Sigmoid colon (tissue), 7 donors: Measurements from ENCODE around the gene PRM2. TPM values are rescaled to one million over a fixed set of nuclear protein-coding genes. Genes with fewer than 3 reads are reported as not detected.

Source experiments
- DNase-seq: peaks from one replicate; pipeline ENCODE4 v3.0.0-alpha.2; 2019
- H3K27ac ChIP-seq, 4 donors: fragments of 200-600 bp; sonication (generic); one replicate each; pipeline ENCODE4 v1.5.1; 2016 to 2019; ENCODE audit warnings: mild to moderate bottlenecking in 1 of 4
- H3K27me3 ChIP-seq, 3 donors: fragments of 200-600 bp; sonication (generic); one replicate each; pipeline ENCODE4 v1.5.1; 2019; ENCODE audit warnings: mild to moderate bottlenecking in 1 of 3
- H3K36me3 ChIP-seq, 4 donors: fragments of 200-600 bp; sonication (generic); one replicate each; pipeline ENCODE4 v1.5.1; 2016 to 2019
- H3K4me1 ChIP-seq, 4 donors: fragments of 200-600 bp; sonication (generic); one replicate each; pipeline ENCODE4 v1.5.1; 2017 to 2019
- H3K4me3 ChIP-seq, 4 donors: fragments of 200-600 bp; sonication (generic); one replicate each; pipeline ENCODE4 v1.5.1; 2017 to 2019; ENCODE audit warnings: mild to moderate bottlenecking in 2 of 4, moderate library complexity in 1 of 4
- H3K9me3 ChIP-seq, 4 donors: fragments of 200-600 bp in 3 of 4; sonication (generic) in 3 of 4; one replicate each; pipeline versions ENCODE4 v1.5.1 to v1.6.1; 2013 to 2019
- EP300 ChIP-seq, 4 donors: sonication (generic); formaldehyde crosslinking; IDR thresholded peaks; one replicate each; pipeline ENCODE4 v1.6.1; 2017; ENCODE audit warnings: antibody characterized with exemption in 4 of 4
- POLR2A ChIP-seq, 2 donors: fragments of 450-650 bp; IDR thresholded peaks; one replicate each; pipeline ENCODE4 v1.6.1; 2016; ENCODE audit warnings: antibody characterized with exemption in 2 of 2, mild to moderate bottlenecking in 2 of 2, moderate library complexity in 2 of 2
- POLR2AphosphoS5 ChIP-seq, 4 donors: sonication (generic); formaldehyde crosslinking; IDR thresholded peaks; one replicate each; pipeline ENCODE4 v1.6.1; 2017; ENCODE audit warnings: antibody characterized with exemption in 4 of 4
- WGBS, 2 donors: extraction: QIAGEN DNeasy Blood & Tissue Kit; methylation state at CpG; one replicate each; pipeline ENCODE4 v1.1.7; 2013; 5-methylcytosine and 5-hydroxymethylcytosine counted together
- intact Hi-C: fragments of 100-400 bp; cut with DNase I; formaldehyde crosslinking; loops from one replicate; pipeline ENCODE4 v1.15.1; 2023
- polyA plus RNA-seq, 3 donors: library from polyadenylated mRNA; stranded (reverse); fragments of 200-250 nt; gene quantifications; one replicate each; pipeline ENCODE4 v1.2.3, GENCODE V29; 2013
- total RNA-seq, 4 donors: library from RNA; depleted of rRNA; stranded (reverse); fragments of >200 nt; gene quantifications; one replicate each; pipeline ENCODE4 v1.1.0, GENCODE V29; 2016
- TF ChIP-seq, protein P1 (sequence below), 4 experiments: fragments of 450-650 bp in 3 of 4; fragments of 200-600 bp in 1 of 4; IDR thresholded peaks; one replicate each; pipeline ENCODE4 v1.5.1; 2016 to 2019; ENCODE audit warnings: antibody characterized with exemption in 4 of 4, mild to moderate bottlenecking in 3 of 4, moderate library complexity in 2 of 4
- donor health status: healthy with polysubstance abuse.
- donor health status: Bipolar disorder and iron deficiency.
- donor health status: healthy.

PRM2 gene
- total and polyA plus RNA-seq, 7 donors: not detected

DNA sequence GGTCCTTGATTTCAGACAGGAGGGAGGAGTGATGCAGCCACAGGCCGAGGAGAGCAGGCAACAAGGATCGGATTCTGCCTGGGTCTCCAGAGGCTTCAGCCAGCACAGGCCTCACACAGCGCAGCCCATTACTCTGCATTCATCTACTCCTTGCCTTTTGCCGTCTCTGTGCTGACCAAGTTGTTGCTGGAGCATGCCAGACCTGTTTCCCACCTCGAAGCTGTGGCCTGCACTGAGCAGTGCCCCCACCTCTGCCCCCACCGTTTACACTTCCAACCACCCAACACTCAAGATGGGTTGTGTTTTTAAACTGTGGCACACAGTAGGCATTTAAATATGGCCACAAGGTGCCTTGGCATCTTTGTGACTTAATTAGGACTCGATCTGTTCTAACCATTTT lies 1.3 kb downstream of the PRM2 start:
- 95 to 96% methylated on average over 7 of the region's 7 CpGs for WGBS, 2 donors
- Histone ChIP-seq H3K27me3 (no peaks in the 10 kb centered on the region), H3K9me3 (no peaks in the 10 kb centered on the region), H3K27ac (no peak overlapping the region), H3K4me3 (no peak overlapping the region), H3K36me3 (no peaks in the 10 kb centered on the region), H3K4me1 (peaks cover 0 to 7% (median 0%) of the 10 kb centered on the region in 4 donors)
- DNase-seq: no peak
- intact Hi-C loops: no loop called here
- no peak for TF ChIP-seq POLR2AphosphoS5 (IDR thresholded peaks at IDR 0.05)
- TF ChIP-seq, protein P1, sequence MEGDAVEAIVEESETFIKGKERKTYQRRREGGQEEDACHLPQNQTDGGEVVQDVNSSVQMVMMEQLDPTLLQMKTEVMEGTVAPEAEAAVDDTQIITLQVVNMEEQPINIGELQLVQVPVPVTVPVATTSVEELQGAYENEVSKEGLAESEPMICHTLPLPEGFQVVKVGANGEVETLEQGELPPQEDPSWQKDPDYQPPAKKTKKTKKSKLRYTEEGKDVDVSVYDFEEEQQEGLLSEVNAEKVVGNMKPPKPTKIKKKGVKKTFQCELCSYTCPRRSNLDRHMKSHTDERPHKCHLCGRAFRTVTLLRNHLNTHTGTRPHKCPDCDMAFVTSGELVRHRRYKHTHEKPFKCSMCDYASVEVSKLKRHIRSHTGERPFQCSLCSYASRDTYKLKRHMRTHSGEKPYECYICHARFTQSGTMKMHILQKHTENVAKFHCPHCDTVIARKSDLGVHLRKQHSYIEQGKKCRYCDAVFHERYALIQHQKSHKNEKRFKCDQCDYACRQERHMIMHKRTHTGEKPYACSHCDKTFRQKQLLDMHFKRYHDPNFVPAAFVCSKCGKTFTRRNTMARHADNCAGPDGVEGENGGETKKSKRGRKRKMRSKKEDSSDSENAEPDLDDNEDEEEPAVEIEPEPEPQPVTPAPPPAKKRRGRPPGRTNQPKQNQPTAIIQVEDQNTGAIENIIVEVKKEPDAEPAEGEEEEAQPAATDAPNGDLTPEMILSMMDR (IDR thresholded peaks at IDR 0.05): no peak
- TF ChIP-seq POLR2A (IDR thresholded peaks at IDR 0.05): no peak
- no peak for TF ChIP-seq EP300 (IDR thresholded peaks at IDR 0.05)

DNA sequence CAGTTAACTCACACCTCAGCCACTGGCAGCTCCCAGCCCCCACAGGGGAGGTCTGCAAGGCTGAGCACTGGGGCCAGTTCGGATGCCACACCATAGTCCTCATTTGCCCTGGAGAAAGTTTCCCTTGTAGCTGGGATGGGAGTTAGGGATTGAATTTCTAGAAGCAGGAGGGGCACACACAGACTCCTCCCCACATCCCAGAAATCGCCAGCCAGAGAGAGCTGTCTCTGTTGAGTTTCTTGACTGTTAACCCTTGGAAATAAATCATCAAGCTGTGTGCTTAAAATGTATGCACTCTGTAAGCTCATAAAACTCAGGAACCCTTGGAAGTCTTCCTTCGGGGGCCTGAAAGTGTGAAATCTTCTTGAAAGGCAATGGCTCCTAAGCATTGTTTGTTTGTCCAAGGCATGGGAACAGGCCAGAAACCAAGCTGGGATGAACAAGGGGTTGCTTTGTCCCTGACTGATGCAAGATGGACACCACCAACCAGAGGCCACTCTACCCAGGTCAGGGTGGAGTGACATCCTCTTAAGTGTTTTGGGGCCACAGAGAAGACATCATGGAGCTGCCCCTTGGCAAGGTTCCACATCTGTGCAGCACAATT lies 2.5 kb downstream of the PRM2 start:
- Histone ChIP-seq H3K9me3 (no peaks in the 10 kb centered on the region), H3K4me3 (no peak overlapping the region), H3K36me3 (no peaks in the 10 kb centered on the region), H3K4me1 (peaks cover 0 to 7% (median 0%) of the 10 kb centered on the region in 4 donors), H3K27me3 (no peaks in the 10 kb centered on the region), H3K27ac (no peak overlapping the region)
- WGBS, 2 donors: 59 to 74% methylated on average over 3 of the region's 3 CpGs
- TF ChIP-seq POLR2AphosphoS5 (IDR thresholded peaks at IDR 0.05) (no peak), POLR2A (IDR thresholded peaks at IDR 0.05) (no peak), EP300 (IDR thresholded peaks at IDR 0.05) (no peak)
- TF ChIP-seq, protein P1 (IDR thresholded peaks at IDR 0.05): no peak
- no peak for DNase-seq
- intact Hi-C loops: no loop called here

DNA sequence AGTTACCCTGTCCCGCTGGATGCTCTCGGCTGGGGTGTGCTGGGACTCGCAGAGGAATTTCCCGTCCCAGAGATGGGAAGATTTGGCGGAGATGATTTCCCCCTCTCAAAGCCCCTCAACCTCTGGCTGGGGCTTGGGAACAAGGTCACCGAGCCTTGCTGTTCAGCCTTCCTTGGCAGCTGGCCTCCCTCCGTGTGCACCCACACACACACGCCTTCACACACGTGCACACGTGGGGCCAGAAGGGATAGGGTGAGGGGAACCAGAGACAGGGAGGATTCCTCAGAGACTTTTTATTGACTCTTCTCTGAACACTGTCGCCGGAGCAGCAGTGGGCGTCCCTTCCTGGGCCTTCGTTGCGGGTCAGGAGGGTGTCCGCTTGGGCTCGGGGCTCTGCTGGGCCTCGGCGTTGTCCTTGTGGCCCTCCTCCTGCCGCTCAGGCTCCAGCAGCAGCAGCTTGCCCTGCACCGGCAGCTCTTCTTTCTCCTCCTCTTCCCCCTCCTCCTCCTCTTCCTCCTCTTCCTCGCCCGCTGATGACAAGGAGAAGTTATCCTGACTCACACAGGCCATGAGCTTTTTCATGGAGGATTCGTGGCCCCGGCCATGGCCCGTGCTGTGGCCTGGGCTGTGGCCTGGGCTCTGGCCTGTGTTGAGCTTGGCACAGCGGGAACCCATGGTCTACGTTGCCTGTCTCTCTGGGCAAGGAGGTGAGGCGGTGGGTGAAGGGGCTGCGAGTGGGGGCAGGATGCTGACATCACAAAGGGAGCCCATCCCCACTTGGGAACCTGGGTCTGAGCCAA lies 3.2 kb downstream of the PRM2 start, which contains the start of gene PRM3:
Gene PRM3 (minus strand): TSS at position 709 of the 800 bp plus-strand sequence. CDS start 34 bp downstream, at position 675.
- H3K27me3 ChIP-seq: no peaks in the 10 kb centered on the region
- intact Hi-C loops: no loop called here
- DNase-seq: no peak
- no peaks in the 10 kb centered on the region for H3K36me3 ChIP-seq
- TF ChIP-seq EP300 (IDR thresholded peaks at IDR 0.05) (no peak), POLR2A (IDR thresholded peaks at IDR 0.05) (no peak), POLR2AphosphoS5 (IDR thresholded peaks at IDR 0.05) (no peak)
- TF ChIP-seq, protein P1 (IDR thresholded peaks at IDR 0.05): no peak
- H3K4me1 ChIP-seq: peaks cover 0 to 7% (median 0%) of the 10 kb centered on the region in 4 donors
- H3K4me3 ChIP-seq: no peak within 1 kb of the TSS
- WGBS, 2 donors: 88 to 89% methylated on average over 30 of the region's 30 CpGs
- H3K9me3 ChIP-seq: no peaks in the 10 kb centered on the region
- no peak within 1 kb of the TSS for H3K27ac ChIP-seq

DNA sequence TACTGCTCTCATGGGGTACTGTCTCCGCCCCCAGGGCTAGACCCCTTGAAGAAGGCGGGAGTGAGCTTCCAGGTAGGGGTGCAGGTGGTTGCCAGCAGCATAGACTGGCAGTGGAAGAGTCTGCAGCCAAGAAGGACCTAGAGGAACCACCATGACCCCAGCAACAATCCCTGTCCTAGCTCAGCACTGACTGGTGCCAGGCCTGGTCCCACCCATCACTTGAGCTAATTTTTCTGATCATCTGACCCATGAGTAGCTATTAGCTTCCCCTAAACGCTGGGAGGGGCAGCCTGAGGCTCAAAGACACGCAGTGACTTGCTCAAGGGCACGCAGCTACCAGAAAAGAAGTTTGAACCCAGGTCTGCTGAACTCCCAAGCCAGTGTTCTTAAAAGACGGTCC lies 3.8 kb downstream of the PRM2 start:
- H3K4me1 ChIP-seq: peaks cover 0 to 7% (median 0%) of the 10 kb centered on the region in 4 donors
- H3K9me3 ChIP-seq: no peaks in the 10 kb centered on the region
- no peak overlapping the region for H3K27ac ChIP-seq
- intact Hi-C loops: no loop called here
- no peak for DNase-seq
- no peaks in the 10 kb centered on the region for H3K27me3 ChIP-seq
- no peaks in the 10 kb centered on the region for H3K36me3 ChIP-seq
- TF ChIP-seq EP300 (IDR thresholded peaks at IDR 0.05) (no peak), POLR2AphosphoS5 (IDR thresholded peaks at IDR 0.05) (no peak), POLR2A (IDR thresholded peaks at IDR 0.05) (no peak)
- TF ChIP-seq, protein P1 (IDR thresholded peaks at IDR 0.05): no peak
- WGBS, 2 donors: 88 to 89% methylated on average over 6 of the region's 6 CpGs
- no peak overlapping the region for H3K4me3 ChIP-seq
